ENCODE results near the gene POLR1H. TPM values are rescaled to one million over a fixed set of nuclear protein-coding genes. Genes with fewer than 3 reads are reported as not detected.

POLR1H gene
- total RNA-seq, 1 donor, result 20.3 TPM

- TF ChIP-seq CTCF (IDR thresholded peaks at IDR 0.05; ENCODE audit: insufficient read depth, low read depth, low read length), result peak; percentile 35
- peak; percentile 23 for DNase-seq (ENCODE audit: low read depth)
Observed at GRCh38 chr6:30075790-30076732, 15.0 kb downstream of the POLR1H start.

GRCh38 chr6:30077218-30077617 is 16.2 kb downstream of the POLR1H start:
- no peak for TF ChIP-seq CTCF (IDR thresholded peaks at IDR 0.05; ENCODE audit: insufficient read depth, low read depth, low read length)
- DNase-seq (ENCODE audit: low read depth), result no peak

More at GRCh38 chr6:30075790-30076732, 15.0 kb downstream of the POLR1H start:
- no peak overlapping the region for H3K4me3 ChIP-seq (ENCODE audit: low read depth, low read length)

GRCh38 chr6:30087876-30088275 is 26.8 kb downstream of the POLR1H start:
- TF ChIP-seq CTCF (IDR thresholded peaks at IDR 0.05; ENCODE audit: insufficient read depth, low read depth, low read length), result no peak
- H3K4me3 ChIP-seq (ENCODE audit: low read depth, low read length), result no peak overlapping the region
- no peak for DNase-seq (ENCODE audit: low read depth)

More at GRCh38 chr6:30077218-30077617, 16.2 kb downstream of the POLR1H start:
- H3K4me3 ChIP-seq (ENCODE audit: low read depth, low read length), result no peak overlapping the region

GRCh38 chr6:30091577-30092381 is 30.7 kb downstream of the POLR1H start:
- H3K4me3 ChIP-seq (ENCODE audit: low read depth, low read length), result no peak overlapping the region
- no peak for TF ChIP-seq CTCF (IDR thresholded peaks at IDR 0.05; ENCODE audit: insufficient read depth, low read depth, low read length)
- peak; percentile 42 for DNase-seq (ENCODE audit: low read depth)

GRCh38 chr6:30092852-30093543 is 31.9 kb downstream of the POLR1H start:
- DNase-seq (ENCODE audit: low read depth), result no peak
- TF ChIP-seq CTCF (IDR thresholded peaks at IDR 0.05; ENCODE audit: insufficient read depth, low read depth, low read length), result no peak
- H3K4me3 ChIP-seq (ENCODE audit: low read depth, low read length), result no peak overlapping the region

- TF ChIP-seq CTCF (IDR thresholded peaks at IDR 0.05; ENCODE audit: insufficient read depth, low read depth, low read length), result no peak
- H3K4me3 ChIP-seq (ENCODE audit: low read depth, low read length), result no peak overlapping the region
- DNase-seq (ENCODE audit: low read depth), result no peak
Observed at GRCh38 chr6:30093951-30094661, 33.0 kb downstream of the POLR1H start.
